Measurements from ENCODE around the gene DNAJC15.
"Not testable (repeated sequence)": the region's sequence is repeated elsewhere in the genome, so short reads cannot be mapped to it uniquely, and the experiment has no call there.

- TF ChIP-seq YY1 (IDR thresholded peaks at IDR 0.05; ENCODE audit: insufficient read depth, insufficient read length); ZNF274 (IDR thresholded peaks at IDR 0.05; ENCODE audit: low read depth, low read length); SUZ12 (IDR thresholded peaks at IDR 0.05; ENCODE audit: extremely low read depth, insufficient read depth, insufficient read length): not testable (repeated sequence)
Observed at GRCh38 chr13:43060806-43061205, 37.4 kb downstream of the DNAJC15 start.
